Measurements from ENCODE around the gene CCDC9. TPM values are rescaled to one million over a fixed set of nuclear protein-coding genes. Genes with fewer than 3 reads are reported as not detected.

Gene CCDC9
- total RNA-seq, 1 experiment from 2014 or later, result 8.3 TPM

DNA sequence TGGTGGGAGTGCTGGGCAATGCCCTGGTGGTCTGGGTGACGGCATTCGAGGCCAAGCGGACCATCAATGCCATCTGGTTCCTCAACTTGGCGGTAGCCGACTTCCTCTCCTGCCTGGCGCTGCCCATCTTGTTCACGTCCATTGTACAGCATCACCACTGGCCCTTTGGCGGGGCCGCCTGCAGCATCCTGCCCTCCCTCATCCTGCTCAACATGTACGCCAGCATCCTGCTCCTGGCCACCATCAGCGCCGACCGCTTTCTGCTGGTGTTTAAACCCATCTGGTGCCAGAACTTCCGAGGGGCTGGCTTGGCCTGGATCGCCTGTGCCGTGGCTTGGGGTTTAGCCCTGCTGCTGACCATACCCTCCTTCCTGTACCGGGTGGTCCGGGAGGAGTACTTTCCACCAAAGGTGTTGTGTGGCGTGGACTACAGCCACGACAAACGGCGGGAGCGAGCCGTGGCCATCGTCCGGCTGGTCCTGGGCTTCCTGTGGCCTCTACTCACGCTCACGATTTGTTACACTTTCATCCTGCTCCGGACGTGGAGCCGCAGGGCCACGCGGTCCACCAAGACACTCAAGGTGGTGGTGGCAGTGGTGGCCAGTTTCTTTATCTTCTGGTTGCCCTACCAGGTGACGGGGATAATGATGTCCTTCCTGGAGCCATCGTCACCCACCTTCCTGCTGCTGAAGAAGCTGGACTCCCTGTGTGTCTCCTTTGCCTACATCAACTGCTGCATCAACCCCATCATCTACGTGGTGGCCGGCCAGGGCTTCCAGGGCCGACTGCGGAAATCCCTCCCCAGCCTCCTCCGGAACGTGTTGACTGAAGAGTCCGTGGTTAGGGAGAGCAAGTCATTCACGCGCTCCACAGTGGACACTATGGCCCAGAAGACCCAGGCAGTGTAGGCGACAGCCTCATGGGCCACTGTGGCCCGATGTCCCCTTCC, 63.9 kb downstream of the CCDC9 start:
- Histone ChIP-seq H3F3A (ENCODE audit: low read length, unreplicated experiment) (no peaks in the 10 kb centered on the region), H3K9me2 (replicated peaks; ENCODE audit: low read length) (no peaks in the 10 kb centered on the region), H3K36me3 (ENCODE audit: low read depth, low read length) (no peaks in the 10 kb centered on the region), H4K20me1 (ENCODE audit: low read length) (no peaks in the 10 kb centered on the region), H3K9ac (ENCODE audit: low read length) (no peak overlapping the region), H3K27me3 (ENCODE audit: low read length) (no peaks in the 10 kb centered on the region), H3K9me3 (ENCODE audit: low read length) (no peaks in the 10 kb centered on the region), H3K79me2 (ENCODE audit: low read length) (no peaks in the 10 kb centered on the region), H3K4me1 (ENCODE audit: insufficient read depth, low read length) (peaks cover 3% of the 10 kb centered on the region; the same call in 1 of the 2 replicates), H3K27ac (ENCODE audit: low read length) (no peak overlapping the region), H3K4me2 (ENCODE audit: low read length) (no peak overlapping the region), H3K4me3 (ENCODE audit: low read length) (no peak overlapping the region), H2AFZ (ENCODE audit: low read length) (no peak overlapping the region)
- ChIA-PET POLR2A (ENCODE audit: unreplicated experiment) (no interaction called here), CTCF (no interaction called here)
- ATAC-seq, result no peak
- no peak for TF ChIP-seq EZH2phosphoT487 (IDR thresholded peaks at IDR 0.05; ENCODE audit: borderline replicate concordance, low read length)
- TF ChIP-seq CTCF (conservative IDR thresholded peaks at IDR 0.05; ENCODE audit: low read depth, low read length), result no peak
- no peak for TF ChIP-seq EZH2 (IDR thresholded peaks at IDR 0.05; ENCODE audit: low read length, unreplicated experiment)
- no peak for DNase-seq
- BruUV-seq (replicated peaks), result no TSS peak
- intact Hi-C loops (cut with micrococcal nuclease), result no loop called here

Small RNA genes lying within 50 kb of the gene (microRNA-seq; reads per million reads assigned to microRNA genes)
- not detected for gene MIR3190 (ENCODE audit: unreplicated experiment)
- not detected for gene MIR3191 (ENCODE audit: unreplicated experiment)

Other genes with a start within 250 kb of the CCDC9 start
- 1.1 and 1.6 TPM in 2 replicates for gene NPAS1, start 236.7 kb upstream of the CCDC9 start, total RNA-seq (2014; rRNA removed)
- 121 and 125 TPM in 2 replicates for gene TMEM160, start 207.9 kb upstream of the CCDC9 start, total RNA-seq (2014; rRNA removed)
- 13.4 and 20.0 TPM in 2 replicates for gene ZC3H4, start 142.7 kb upstream of the CCDC9 start, total RNA-seq (2014; rRNA removed)
- 99.7 and 134 TPM in 2 replicates for gene SAE1, start 125.7 kb upstream of the CCDC9 start, total RNA-seq (2014; rRNA removed)
- 2.4 and 2.9 TPM in 2 replicates for gene BBC3, start 25.3 kb upstream of the CCDC9 start, total RNA-seq (2014; rRNA removed)
- gene INAFM1, start 18.4 kb downstream of the CCDC9 start, total RNA-seq (2014; rRNA removed), result 2.5 and 5.1 TPM in 2 replicates
- not detected in 2 replicates for gene C5AR1, start 53.3 kb downstream of the CCDC9 start, total RNA-seq (2014; rRNA removed)
- not detected in 2 replicates for gene C5AR2, start 75.7 kb downstream of the CCDC9 start, total RNA-seq (2014; rRNA removed)
- 28.3 and 37.5 TPM in 2 replicates for gene DHX34, start 92.8 kb downstream of the CCDC9 start, total RNA-seq (2014; rRNA removed)
- gene MEIS3, start 163.0 kb downstream of the CCDC9 start, total RNA-seq (2014; rRNA removed), result 0.75 and 1.3 TPM in 2 replicates
- gene SLC8A2, start 215.4 kb downstream of the CCDC9 start, total RNA-seq (2014; rRNA removed), result 0.33 TPM in 1 of 2 replicates, not detected in the other
- 8.0 and 18.3 TPM in 2 replicates for gene KPTN, start 227.7 kb downstream of the CCDC9 start, total RNA-seq (2014; rRNA removed)